HG03457 (cell line): ENCODE data around the gene RALGPS2.

Source experiments
- ATAC-seq: cut with Tn5 transposase; IDR thresholded peaks from one replicate; pipeline ENCODE4 v1.9.1; 2021; ENCODE audit warnings: moderate number of reproducible peaks; ENCODE audit not compliant: unreplicated experiment

The RALGPS2 gene

DNA sequence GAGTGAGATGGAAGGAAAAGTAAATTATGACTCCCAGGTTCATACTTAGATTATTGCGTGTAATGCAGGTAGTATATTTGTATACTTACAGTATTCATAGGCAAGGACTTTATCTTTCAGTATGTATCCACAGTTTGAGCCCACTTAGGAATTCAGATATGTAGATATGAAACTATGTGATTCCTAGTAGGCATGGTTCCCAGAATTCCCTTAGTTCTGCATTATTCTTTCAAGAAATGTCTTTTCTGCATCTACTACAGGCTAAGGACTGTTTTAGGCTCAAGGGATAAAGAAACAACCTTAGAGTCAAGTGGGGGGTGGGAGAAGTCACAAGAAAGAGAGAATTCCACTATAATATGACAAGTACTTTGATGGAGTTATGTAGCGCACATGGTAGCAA, 132.1 kb downstream of the RALGPS2 start:
- no peak for ATAC-seq

- no peak for ATAC-seq
Observed at GRCh38 chr1:178862416-178862815, 137.4 kb downstream of the RALGPS2 start.

GRCh38 chr1:178862864-178863263, 137.8 kb downstream of the RALGPS2 start:
- ATAC-seq, result no peak

DNA sequence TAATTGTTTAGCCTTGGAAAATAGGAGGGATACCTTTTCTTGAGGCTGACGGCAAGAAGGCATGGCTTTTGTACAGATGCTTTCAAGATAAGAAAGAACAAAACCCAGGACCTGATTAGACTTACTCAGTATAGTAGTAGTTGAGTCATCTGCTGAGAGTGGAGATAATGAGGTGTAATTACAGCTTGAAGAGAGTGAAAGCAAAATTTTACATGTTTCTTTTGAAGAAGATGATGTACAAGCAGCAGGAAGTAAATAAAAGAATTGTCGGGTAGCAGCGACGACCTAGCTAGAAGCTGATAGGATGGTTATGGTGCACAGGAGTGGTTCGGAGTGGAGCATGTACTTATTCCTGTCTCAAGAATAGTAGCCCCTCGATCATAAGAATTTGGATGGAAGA, 139.3 kb downstream of the RALGPS2 start:
- ATAC-seq, result no peak

DNA sequence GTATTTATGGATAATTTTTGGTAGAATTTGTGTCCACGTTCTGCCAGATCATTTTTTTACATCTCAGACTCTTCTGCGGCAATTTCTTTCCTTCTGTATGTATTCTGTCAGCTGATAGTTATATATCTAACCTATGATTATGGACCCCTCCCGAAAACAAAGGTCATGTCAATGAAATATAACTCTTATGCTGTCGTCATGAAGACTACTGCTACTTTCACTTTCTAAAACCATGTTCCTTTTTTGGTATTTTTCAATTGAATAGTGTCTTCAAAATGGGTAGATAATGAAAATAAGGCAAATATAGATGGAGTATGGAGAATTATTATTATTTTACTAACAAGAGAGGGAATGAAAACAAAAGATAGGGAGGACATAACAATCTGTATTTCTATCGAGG, 142.6 kb downstream of the RALGPS2 start:
- ATAC-seq, result no peak

DNA sequence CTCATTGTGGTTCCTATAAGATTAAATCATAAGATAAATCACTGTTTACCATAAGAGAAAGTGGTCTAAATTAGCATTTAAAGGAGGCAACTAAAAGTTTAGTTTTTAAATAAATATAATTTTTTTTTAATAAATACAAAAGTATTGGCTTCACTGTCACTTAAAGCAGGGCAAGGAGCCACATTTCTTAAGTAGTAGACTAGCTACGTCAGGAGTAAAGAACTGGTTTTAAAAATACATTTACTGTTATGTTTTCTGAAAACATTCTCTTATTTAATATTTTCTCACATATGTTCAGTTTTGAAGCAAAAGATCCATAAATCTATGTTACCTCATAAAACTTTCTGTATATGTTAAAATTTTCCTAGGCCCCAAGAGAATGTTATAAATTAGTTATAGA, 143.7 kb downstream of the RALGPS2 start:
- no peak for ATAC-seq

- ATAC-seq, result no peak
Observed at GRCh38 chr1:178869119-178869697, 144.2 kb downstream of the RALGPS2 start.

DNA sequence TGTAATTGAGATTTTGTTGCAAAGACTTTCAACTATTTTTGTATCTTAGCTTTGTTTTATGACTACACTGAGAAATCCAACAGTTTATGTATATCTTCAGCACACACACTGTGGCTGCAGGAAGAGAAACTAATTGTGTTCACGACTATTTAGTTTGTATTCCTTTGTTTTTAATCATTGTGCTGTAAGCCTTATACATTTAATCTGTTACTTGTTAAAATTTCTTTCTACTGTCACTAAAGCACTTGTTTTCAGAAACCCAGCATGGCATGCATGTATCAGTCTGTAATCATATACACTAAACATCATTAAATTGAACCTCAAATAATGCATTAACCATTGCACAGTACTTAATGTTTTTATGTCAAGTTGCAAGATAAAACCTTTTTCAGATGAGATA, 145.2 kb downstream of the RALGPS2 start:
- ATAC-seq, result no peak

DNA sequence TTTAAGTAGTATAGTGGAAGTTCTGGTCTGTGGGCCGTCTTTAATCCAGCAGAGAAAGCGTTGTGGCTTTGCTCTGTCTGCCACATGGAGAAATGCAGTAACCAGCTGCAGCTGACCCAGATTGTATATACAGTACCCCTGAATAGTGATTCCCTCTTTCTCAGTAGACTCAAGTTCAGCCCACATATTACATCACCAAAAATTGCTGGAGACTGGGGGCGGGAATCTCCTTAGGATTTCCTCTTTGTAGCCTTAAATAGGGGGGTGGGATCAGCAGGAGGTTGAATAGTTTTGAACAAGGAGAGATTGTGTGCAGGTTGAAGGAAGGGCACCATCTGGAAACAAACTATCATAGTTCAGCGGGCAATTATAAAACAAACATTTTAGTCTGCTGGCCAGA, 145.9 kb downstream of the RALGPS2 start, which contains the start of gene ANGPTL1:
Gene ANGPTL1, minus strand, starts transcription at position 134 of the 400 bp plus-strand sequence. CDS start 5,301 bp downstream, outside the sequence.
- no peak for ATAC-seq

- no peak for ATAC-seq
Observed at GRCh38 chr1:178871551-178872320, 146.7 kb downstream of the RALGPS2 start.

DNA sequence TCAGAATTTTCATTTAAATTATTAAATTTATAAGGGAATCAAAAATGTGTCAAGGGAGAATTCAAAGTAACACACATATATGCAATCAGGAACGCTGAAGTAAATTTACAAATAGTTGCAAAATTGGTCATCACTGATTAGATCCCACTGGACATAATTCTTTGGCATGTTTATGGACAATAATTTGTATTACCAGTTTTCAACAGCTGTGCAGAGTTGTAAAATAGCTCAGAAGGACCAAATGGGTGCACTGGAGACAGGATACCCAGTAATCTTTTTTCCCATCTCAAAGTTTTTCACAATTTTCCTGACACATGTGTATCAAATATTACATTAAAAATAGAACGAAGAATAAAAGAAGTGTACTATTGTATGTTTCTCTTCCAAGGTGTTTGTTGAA, 149.9 kb downstream of the RALGPS2 start:
- no peak for ATAC-seq

DNA sequence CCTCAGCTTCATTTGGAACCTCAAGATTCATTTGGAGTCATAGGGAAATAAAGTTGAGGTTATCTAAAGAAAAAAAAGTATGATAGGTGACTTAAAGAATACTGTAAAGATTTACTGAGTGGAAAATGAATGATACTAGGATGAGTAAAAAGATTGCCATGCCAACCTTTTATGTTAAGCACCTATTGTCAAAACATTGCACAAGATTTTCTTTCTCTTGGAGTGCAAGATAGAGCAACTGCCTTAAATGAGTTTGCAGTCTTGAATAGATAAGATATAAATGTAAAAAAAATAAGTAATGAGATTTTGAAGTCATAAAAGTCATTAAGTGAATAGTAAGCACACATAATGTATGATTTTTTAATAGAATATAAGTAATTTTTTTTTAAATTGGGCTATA, 150.9 kb downstream of the RALGPS2 start:
- no peak for ATAC-seq

DNA sequence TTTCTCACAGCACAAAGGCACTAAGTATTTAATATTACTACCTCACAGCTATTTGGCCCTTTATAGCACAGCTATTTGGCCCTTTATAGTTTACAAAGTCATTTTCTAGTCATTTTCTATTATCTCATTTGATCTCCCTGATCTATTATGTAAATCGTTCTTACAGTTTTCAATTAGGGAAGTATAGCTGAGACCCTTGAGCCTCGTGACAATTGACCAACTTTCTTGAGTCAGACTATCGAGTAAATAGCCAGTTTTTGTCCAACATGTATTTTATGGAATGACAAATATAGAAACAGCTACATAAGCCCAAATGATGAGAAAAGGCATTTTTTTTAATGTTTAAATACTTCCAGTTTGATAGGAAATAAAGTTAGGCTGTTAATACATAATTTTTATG, 152.9 kb downstream of the RALGPS2 start:
- no peak for ATAC-seq

- ATAC-seq, result no peak
Observed at GRCh38 chr1:178881950-178882349, 156.9 kb downstream of the RALGPS2 start.

DNA sequence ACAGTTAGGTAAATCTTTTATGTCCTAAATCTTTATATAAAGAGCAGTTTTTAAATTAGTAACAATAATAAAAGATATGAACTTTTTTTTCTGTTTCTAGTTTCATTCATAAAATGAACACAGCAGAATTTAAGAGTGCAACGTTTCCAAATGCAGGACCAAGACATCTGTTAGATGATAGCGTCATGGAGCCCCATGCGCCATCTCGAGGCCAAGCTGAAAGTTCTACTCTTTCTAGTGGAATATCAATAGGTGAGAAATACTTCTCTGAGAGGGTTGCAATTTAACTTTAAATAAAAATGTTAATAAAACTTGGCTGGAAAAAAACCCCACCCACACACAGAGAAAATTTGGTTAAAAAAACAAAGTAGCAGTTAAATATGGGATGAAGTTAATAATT, 160.8 kb downstream of the RALGPS2 start:
- no peak for ATAC-seq

DNA sequence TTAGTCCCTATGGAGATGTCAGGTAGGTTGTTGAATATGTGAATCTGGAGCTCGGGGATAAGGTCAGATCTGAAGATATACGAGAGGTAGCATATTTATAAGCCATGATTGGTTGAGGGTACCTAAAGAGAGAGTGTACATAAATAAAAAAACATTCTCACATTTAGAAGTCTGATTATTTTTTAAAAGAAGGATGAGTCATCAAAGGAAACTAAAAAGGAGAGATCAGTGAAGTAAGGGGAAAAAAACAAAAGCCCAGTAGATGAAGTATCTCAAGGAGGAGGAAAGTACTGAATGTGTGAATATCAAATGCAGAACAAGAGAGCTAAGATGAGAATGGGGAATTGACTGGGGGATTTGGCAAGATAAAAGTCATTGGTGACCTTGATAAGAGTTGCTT, 161.5 kb downstream of the RALGPS2 start:
- no peak for ATAC-seq

DNA sequence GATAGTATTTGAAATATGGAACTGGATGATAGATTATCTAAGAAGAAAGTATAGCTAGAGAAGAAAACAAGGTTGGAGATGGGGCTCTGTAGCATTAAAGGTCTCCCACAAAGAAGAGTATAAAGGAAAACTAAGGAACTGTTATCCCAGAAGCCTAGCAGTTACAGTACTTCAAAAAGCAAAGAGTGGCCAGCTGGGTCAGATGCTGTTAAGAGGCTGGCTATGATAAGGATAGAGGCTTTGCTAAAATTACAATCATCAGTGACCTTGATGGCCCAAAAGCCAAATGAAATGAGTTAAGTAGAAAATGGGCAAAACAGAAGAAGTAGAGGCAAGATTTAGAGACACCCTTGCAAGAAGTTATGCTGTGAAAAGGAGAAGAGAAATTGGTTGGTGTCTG, 170.9 kb downstream of the RALGPS2 start:
- no peak for ATAC-seq

DNA sequence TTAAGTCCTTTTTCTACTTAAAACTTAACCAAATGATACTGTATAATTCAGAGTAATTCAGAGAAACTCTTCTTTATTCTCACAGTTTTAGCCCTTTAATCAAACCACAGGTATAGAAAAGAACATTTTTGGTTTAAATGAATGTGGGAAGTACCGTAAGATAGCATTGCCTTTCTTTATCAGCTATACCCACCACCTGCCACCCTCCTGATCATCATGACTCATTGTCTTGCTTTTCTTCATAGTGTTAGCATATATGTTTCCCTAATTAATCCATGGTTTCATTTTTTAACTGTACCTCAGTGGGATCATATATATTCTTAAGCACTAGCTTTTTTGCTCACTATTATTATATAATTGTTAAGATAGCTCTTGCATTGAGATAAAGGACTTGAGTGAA, 173.4 kb downstream of the RALGPS2 start:
- ATAC-seq, result no peak

GRCh38 chr1:178899402-178899801, 174.4 kb downstream of the RALGPS2 start:
- no peak for ATAC-seq

DNA sequence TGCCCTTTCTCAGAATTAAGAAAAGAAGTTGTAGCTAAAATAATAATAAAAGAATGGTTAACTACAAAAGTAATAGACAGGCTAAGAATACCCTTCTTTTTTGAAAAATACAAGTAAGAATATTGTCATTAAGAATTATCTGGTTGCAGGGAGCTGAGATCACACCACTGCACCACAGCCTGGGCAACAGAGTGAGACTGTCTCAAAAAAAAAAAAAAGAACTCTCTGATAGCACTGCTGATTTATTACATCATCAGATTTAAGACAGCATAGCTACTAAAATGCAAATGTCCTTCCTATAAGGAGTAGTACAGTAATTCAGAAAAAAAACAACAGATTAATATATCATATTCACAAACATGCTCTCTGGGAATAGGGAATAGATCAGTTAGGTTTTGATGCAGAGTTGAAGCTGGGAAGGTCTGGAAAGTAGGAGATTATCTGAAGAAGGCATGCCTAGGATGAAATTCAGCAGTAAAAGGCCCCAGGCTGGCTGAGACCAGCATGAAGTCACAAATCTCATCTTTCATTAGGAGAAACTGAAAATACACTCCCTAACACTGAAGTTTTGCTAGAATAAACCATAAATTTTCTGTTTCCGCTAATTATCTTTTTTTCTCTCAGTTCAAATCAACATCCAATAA, 176.6 kb downstream of the RALGPS2 start:
- ATAC-seq, result no peak

DNA sequence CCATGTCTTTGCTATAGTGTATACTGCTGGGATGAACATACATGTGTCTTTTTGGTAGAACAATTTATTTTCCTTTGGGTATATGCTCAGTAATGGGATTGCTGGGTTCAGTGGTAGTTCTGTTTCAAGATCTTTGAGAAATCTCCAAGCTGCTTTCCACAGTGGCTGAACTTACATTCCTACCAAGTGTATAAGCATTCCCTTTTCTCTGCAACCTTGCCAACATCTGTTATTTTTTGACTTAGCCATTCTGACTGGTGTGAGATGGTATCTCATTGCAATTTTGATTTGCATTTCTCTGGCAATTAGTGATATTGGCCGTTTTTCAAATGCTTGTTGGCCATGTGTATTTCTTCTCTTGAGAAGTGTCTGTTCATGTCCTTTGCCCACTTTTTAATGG, 183.3 kb downstream of the RALGPS2 start:
- no peak for ATAC-seq

DNA sequence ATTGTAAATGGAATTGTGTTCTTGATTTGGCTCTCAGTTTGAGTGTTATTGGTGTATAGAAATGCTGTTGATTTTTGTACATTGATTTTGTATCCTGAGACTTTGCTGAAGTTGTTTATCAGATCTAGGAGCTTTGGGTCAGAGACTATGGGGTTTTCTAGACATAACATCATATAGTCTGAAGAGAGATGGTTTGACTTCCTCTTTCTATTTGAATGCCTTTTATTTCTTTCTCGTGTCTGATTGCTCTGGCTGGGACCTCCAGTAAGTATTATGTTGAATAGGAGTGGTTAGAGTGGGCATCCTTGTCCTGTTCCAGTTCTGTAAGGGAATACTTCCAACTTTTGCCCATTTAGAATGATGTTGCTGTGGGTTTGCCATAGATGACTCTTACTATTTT, 185.0 kb downstream of the RALGPS2 start:
- no peak for ATAC-seq
